ENCODE results near the gene VPS35. TPM values are rescaled to one million over a fixed set of nuclear protein-coding genes. Genes with fewer than 3 reads are reported as not detected.

The VPS35 gene
- total RNA-seq, 1 experiment from 2014 or later = 72.1 TPM

- TF ChIP-seq, protein P1, sequence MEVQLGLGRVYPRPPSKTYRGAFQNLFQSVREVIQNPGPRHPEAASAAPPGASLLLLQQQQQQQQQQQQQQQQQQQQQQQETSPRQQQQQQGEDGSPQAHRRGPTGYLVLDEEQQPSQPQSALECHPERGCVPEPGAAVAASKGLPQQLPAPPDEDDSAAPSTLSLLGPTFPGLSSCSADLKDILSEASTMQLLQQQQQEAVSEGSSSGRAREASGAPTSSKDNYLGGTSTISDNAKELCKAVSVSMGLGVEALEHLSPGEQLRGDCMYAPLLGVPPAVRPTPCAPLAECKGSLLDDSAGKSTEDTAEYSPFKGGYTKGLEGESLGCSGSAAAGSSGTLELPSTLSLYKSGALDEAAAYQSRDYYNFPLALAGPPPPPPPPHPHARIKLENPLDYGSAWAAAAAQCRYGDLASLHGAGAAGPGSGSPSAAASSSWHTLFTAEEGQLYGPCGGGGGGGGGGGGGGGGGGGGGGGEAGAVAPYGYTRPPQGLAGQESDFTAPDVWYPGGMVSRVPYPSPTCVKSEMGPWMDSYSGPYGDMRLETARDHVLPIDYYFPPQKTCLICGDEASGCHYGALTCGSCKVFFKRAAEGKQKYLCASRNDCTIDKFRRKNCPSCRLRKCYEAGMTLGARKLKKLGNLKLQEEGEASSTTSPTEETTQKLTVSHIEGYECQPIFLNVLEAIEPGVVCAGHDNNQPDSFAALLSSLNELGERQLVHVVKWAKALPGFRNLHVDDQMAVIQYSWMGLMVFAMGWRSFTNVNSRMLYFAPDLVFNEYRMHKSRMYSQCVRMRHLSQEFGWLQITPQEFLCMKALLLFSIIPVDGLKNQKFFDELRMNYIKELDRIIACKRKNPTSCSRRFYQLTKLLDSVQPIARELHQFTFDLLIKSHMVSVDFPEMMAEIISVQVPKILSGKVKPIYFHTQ (CRISPR knock-in tag; IDR thresholded peaks at IDR 0.05) = no peak
These were observed 26.0 kb upstream of the VPS35 start (continued) for GRCh38 chr16:46714797-46715591.

GRCh38 chr16:46713634-46714033 is 24.7 kb upstream of the VPS35 start:
- peaks cover 4% of the 10 kb centered on the region for H3K9me3 Mint-ChIP-seq
- CTCF ChIA-PET = no interaction called here
- H3K4me3 Mint-ChIP-seq = no peak overlapping the region
- TF ChIP-seq NR1H2 (CRISPR knock-in tag; IDR thresholded peaks at IDR 0.05) (no peak), ZNF671 (CRISPR knock-in tag; IDR thresholded peaks at IDR 0.05) (no peak), ZNF121 (CRISPR knock-in tag; IDR thresholded peaks at IDR 0.05) (no peak), GRHL2 (CRISPR knock-in tag; IDR thresholded peaks at IDR 0.05; ENCODE audit: insufficient replicate concordance, severe bottlenecking) (no peak), ZNF396 (CRISPR knock-in tag; IDR thresholded peaks at IDR 0.05; ENCODE audit: borderline replicate concordance) (no peak)
- TF ChIP-seq, protein P1 (CRISPR knock-in tag; IDR thresholded peaks at IDR 0.05) = no peak
- TF ChIP-seq, protein P2, sequence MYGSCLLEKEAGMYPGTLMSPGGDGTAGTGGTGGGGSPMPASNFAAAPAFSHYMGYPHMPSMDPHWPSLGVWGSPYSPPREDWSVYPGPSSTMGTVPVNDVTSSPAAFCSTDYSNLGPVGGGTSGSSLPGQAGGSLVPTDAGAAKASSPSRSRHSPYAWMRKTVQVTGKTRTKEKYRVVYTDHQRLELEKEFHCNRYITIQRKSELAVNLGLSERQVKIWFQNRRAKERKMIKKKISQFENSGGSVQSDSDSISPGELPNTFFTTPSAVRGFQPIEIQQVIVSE (CRISPR knock-in tag; IDR thresholded peaks at IDR 0.05; ENCODE audit: borderline replicate concordance) = no peak
- TF ChIP-seq, protein P3, sequence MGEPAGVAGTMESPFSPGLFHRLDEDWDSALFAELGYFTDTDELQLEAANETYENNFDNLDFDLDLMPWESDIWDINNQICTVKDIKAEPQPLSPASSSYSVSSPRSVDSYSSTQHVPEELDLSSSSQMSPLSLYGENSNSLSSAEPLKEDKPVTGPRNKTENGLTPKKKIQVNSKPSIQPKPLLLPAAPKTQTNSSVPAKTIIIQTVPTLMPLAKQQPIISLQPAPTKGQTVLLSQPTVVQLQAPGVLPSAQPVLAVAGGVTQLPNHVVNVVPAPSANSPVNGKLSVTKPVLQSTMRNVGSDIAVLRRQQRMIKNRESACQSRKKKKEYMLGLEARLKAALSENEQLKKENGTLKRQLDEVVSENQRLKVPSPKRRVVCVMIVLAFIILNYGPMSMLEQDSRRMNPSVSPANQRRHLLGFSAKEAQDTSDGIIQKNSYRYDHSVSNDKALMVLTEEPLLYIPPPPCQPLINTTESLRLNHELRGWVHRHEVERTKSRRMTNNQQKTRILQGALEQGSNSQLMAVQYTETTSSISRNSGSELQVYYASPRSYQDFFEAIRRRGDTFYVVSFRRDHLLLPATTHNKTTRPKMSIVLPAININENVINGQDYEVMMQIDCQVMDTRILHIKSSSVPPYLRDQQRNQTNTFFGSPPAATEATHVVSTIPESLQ (CRISPR knock-in tag; IDR thresholded peaks at IDR 0.05) = no peak
- no peak for ATAC-seq
- DNase-seq (ENCODE audit: low spot score) = no peak
- no peaks in the 10 kb centered on the region for H3K27me3 Mint-ChIP-seq (ENCODE audit: low read depth)
- no peak overlapping the region for H3K27ac Mint-ChIP-seq
- no peaks in the 10 kb centered on the region for H3K36me3 Mint-ChIP-seq
- POLR2A ChIA-PET = no interaction called here
- H3K4me1 Mint-ChIP-seq = no peaks in the 10 kb centered on the region

DNA sequence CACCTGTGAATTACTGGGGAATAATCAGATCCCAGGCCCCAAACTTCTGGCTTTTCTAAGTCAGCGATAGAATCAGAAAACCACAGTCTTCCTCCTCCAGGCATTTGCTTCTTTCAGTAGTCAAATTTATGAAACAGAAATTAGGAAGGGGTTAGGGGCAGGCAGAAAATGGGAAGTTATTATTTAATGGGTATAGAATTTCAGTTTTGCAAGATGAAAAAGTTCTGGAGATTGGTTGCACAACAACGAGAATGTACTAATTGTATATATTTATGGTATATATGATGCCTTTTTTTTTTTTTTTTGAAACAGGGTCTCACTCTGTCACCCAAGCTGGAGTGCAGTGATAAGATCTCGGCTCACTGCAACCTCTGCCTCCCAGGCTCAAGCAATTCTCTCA is 23.9 kb upstream of the VPS35 start:
- Mint-ChIP-seq H3K9me3 (peaks cover 4% of the 10 kb centered on the region), H3K27ac (no peak overlapping the region), H3K4me3 (no peak overlapping the region), H3K4me1 (no peaks in the 10 kb centered on the region), H3K27me3 (ENCODE audit: low read depth) (no peaks in the 10 kb centered on the region), H3K36me3 (no peaks in the 10 kb centered on the region)
- DNase-seq (ENCODE audit: low spot score) (no peak), ATAC-seq (no peak)
- CTCF ChIA-PET = no interaction called here
- POLR2A ChIA-PET = no interaction called here
- TF ChIP-seq ZNF423 (CRISPR knock-in tag; IDR thresholded peaks at IDR 0.05) = no peak
- TF ChIP-seq SP1 (CRISPR knock-in tag; conservative IDR thresholded peaks at IDR 0.05) = no peak
- TF ChIP-seq ZSCAN18 (CRISPR knock-in tag; IDR thresholded peaks at IDR 0.05) = no peak
- no peak for TF ChIP-seq TEAD4 (CRISPR knock-in tag; IDR thresholded peaks at IDR 0.05)
- TF ChIP-seq EMX1 (CRISPR knock-in tag; IDR thresholded peaks at IDR 0.05) = no peak
- TF ChIP-seq, protein P4, sequence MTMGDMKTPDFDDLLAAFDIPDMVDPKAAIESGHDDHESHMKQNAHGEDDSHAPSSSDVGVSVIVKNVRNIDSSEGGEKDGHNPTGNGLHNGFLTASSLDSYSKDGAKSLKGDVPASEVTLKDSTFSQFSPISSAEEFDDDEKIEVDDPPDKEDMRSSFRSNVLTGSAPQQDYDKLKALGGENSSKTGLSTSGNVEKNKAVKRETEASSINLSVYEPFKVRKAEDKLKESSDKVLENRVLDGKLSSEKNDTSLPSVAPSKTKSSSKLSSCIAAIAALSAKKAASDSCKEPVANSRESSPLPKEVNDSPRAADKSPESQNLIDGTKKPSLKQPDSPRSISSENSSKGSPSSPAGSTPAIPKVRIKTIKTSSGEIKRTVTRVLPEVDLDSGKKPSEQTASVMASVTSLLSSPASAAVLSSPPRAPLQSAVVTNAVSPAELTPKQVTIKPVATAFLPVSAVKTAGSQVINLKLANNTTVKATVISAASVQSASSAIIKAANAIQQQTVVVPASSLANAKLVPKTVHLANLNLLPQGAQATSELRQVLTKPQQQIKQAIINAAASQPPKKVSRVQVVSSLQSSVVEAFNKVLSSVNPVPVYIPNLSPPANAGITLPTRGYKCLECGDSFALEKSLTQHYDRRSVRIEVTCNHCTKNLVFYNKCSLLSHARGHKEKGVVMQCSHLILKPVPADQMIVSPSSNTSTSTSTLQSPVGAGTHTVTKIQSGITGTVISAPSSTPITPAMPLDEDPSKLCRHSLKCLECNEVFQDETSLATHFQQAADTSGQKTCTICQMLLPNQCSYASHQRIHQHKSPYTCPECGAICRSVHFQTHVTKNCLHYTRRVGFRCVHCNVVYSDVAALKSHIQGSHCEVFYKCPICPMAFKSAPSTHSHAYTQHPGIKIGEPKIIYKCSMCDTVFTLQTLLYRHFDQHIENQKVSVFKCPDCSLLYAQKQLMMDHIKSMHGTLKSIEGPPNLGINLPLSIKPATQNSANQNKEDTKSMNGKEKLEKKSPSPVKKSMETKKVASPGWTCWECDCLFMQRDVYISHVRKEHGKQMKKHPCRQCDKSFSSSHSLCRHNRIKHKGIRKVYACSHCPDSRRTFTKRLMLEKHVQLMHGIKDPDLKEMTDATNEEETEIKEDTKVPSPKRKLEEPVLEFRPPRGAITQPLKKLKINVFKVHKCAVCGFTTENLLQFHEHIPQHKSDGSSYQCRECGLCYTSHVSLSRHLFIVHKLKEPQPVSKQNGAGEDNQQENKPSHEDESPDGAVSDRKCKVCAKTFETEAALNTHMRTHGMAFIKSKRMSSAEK (CRISPR knock-in tag; IDR thresholded peaks at IDR 0.05; ENCODE audit: borderline replicate concordance) = no peak
- TF ChIP-seq, protein P5, sequence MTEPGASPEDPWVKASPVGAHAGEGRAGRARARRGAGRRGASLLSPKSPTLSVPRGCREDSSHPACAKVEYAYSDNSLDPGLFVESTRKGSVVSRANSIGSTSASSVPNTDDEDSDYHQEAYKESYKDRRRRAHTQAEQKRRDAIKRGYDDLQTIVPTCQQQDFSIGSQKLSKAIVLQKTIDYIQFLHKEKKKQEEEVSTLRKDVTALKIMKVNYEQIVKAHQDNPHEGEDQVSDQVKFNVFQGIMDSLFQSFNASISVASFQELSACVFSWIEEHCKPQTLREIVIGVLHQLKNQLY (CRISPR knock-in tag; IDR thresholded peaks at IDR 0.05) = no peak
- no peak for TF ChIP-seq TP53 (CRISPR knock-in tag; IDR thresholded peaks at IDR 0.05)
- TF ChIP-seq NR2C2 (CRISPR knock-in tag; IDR thresholded peaks at IDR 0.05) = no peak
- TF ChIP-seq NFE2L1 (CRISPR knock-in tag; IDR thresholded peaks at IDR 0.05) = no peak

All from WTC11 (cell line).